Measurements from ENCODE around the gene EPO. TPM values are rescaled to one million over a fixed set of nuclear protein-coding genes. Genes with fewer than 3 reads are reported as not detected.

EPO gene
- total RNA-seq, 2 experiments from 2014 or later, result not detected

DNA sequence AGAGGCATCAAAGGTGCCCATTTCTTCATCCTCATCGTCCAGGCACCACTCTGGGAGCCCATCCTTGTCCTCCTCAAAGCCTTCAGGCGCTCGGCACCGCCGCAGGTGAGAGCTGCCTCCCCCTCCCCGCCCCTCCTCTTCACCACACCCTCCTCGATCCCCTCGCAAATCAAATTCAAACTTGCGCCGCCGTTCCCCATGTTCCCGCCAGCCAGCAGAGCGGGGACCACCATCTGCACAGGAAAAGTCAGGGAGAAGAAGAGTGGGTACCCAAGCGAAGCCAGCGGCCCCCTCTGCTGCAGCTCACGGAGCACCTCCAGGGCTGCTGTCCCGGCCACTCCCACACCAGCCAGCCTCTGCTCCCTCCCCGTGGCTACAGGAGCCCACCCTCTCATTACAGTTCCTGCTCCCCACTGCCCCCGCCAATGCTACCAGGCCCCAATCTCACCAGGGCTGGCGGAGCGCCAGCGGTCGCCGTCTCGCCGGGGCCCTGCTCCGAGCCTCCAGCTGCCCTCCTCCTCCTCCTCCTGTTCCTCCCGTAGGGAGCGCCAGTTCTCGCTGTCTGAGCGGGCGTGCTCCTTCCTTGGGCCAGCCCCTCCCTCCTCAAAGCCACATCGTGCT, 34.0 kb upstream of the EPO start:
- Mint-ChIP-seq H3K27ac (no peak overlapping the region), H3K27me3 (no peaks in the 10 kb centered on the region), H3K9me3 (ENCODE audit: low read depth) (no peaks in the 10 kb centered on the region), H3K4me3 (no peak overlapping the region), H3K36me3 (peaks cover 5% of the 10 kb centered on the region), H3K4me1 (peaks cover 5% of the 10 kb centered on the region)
- CTCF ChIA-PET, result interaction anchor here (1.7 kb wide), 1 partner anchor 9 kb away, joined by 3 read pairs; no protein-coding TSS in a partner anchor
- DNase-seq (no peak), ATAC-seq (no peak)

DNA sequence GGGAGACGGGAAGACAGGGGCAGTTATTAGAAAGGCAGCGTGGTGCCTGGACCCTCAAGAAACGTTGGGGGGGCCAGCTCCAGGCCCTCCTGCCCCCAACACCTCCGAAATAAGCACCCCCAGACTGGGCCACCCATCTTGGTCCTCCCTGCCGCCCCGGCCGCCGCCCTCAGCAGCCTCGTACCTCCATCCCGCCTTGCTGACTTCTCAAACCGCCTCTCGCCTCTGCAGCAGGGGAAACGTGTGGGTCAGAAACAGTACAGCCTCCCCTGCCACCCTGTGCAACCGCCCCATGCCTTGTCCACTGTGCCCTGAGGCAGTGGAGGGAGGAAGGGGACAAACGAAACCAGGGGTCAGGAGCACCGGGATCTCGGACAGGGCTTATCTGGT, 33.5 kb upstream of the EPO start:
- H3K27ac Mint-ChIP-seq, result no peak overlapping the region
- peaks cover 6% of the 10 kb centered on the region for H3K4me1 Mint-ChIP-seq
- no peaks in the 10 kb centered on the region for H3K9me3 Mint-ChIP-seq (ENCODE audit: low read depth)
- DNase-seq (no peak), ATAC-seq (no peak)
- CTCF ChIA-PET, result interaction anchor here (1.2 kb wide), 1 partner anchor 19 kb away, joined by 4 read pairs; the partner anchor contains the start of gene POP7
- no peak overlapping the region for H3K4me3 Mint-ChIP-seq
- H3K27me3 Mint-ChIP-seq, result no peaks in the 10 kb centered on the region
- H3K36me3 Mint-ChIP-seq, result peaks cover 7% of the 10 kb centered on the region

DNA sequence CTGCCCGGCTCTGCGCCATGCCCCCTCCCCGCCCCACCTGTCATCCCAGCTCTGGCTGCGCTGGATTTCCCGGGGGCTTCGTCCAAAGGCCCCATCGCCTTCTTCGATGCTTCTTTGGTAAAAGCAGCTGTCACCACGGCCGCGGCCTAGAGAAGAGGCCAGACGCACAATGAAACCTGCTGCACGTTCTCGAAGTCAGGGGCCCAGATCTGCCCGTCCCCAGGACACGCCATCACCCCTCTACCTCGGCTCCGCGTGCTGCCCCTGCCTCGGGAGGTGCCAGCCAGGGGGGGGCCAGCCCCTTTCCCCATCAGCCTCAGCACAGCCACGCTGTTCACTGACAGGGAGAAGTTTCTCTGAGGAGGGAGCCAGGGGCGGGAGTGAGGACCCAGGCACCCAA, 33.0 kb upstream of the EPO start:
- Mint-ChIP-seq H3K4me1 (peaks cover 10% of the 10 kb centered on the region), H3K36me3 (peaks cover 8% of the 10 kb centered on the region), H3K9me3 (ENCODE audit: low read depth) (no peaks in the 10 kb centered on the region), H3K4me3 (no peak overlapping the region), H3K27me3 (no peaks in the 10 kb centered on the region), H3K27ac (no peak overlapping the region)
- DNase-seq (no peak), ATAC-seq (no peak)
- CTCF ChIA-PET, result interaction anchor here (1.2 kb wide), 1 partner anchor 19 kb away, joined by 4 read pairs; the partner anchor contains the start of gene POP7

DNA sequence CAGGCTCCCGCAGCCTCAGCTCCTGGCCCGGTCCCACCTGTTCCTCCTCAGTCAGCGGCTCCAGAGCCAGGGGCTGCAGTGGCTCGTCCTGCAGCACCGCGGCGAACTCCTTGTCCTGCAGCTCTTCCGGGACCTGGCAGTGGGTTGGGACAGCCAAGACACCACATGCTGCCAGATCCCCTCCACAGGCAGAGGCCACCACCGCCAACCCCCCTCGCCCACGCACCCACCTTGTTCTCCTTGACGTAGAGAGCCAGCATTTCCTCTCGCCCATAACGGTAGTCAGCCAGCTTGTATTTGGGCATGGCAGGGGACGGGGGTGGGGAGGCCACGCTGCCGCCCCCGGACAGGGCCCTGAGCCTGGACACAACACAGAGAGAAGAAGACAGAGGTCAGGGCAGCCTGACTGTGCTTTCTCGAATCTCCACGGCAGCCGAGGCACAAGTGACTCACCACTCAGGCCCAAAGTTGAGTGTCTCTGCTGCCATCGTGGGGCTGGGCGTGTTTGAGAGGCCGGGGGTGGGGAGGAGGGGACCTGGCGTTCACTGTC, 32.4 kb upstream of the EPO start:
- Mint-ChIP-seq H3K36me3 (peaks cover 8% of the 10 kb centered on the region), H3K27ac (no peak overlapping the region), H3K27me3 (no peaks in the 10 kb centered on the region), H3K4me3 (no peak overlapping the region), H3K4me1 (peaks cover 16% of the 10 kb centered on the region), H3K9me3 (ENCODE audit: low read depth) (no peaks in the 10 kb centered on the region)
- no peak for ATAC-seq
- no peak for DNase-seq
- CTCF ChIA-PET, result interaction anchor here (0.5 to 1.2 kb wide), 2 partner anchors 18 to 75 kb away, joined by 3 to 4 read pairs; partner anchors contain the start of gene POP7

DNA sequence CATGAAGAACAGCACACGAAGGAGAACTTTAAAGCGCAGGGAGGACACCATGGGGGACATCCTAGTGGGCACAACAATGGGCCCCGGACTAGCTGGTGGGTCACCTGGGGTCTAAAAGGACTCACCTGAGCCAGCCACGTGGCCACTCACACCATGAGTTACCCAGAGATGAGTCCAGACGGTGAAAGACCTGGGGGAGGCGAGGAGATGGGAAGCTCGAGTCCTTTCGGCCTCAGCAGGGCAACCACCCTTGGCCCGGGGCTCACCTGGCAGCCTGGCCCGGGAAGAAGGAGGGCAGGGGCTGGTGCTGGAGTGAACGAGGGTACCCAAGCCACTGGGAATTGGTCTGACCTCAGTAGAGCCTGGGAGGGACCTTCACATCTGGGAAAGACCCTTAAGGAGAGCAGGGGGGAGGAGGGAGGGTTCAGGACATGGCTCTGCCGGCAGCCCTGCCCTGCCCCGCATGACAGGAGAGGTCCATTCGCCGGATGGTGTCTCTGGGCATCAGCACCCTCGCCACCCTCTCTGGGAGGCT, 31.9 kb upstream of the EPO start:
- H3K4me1 Mint-ChIP-seq, result peaks cover 20% of the 10 kb centered on the region
- no peak overlapping the region for H3K4me3 Mint-ChIP-seq
- DNase-seq (no peak), ATAC-seq (no peak)
- H3K9me3 Mint-ChIP-seq (ENCODE audit: low read depth), result no peaks in the 10 kb centered on the region
- CTCF ChIA-PET, result interaction anchor here (0.5 to 9.5 kb wide), 8 partner anchors 15 to 164 kb away, joined by 3 to 137 read pairs (median 25); partner anchors contain the start of genes GNB2, MOSPD3, POP7 and SLC12A9
- H3K36me3 Mint-ChIP-seq, result peaks cover 9% of the 10 kb centered on the region
- H3K27ac Mint-ChIP-seq, result peak overlapping the region; percentile 37
- no peaks in the 10 kb centered on the region for H3K27me3 Mint-ChIP-seq

DNA sequence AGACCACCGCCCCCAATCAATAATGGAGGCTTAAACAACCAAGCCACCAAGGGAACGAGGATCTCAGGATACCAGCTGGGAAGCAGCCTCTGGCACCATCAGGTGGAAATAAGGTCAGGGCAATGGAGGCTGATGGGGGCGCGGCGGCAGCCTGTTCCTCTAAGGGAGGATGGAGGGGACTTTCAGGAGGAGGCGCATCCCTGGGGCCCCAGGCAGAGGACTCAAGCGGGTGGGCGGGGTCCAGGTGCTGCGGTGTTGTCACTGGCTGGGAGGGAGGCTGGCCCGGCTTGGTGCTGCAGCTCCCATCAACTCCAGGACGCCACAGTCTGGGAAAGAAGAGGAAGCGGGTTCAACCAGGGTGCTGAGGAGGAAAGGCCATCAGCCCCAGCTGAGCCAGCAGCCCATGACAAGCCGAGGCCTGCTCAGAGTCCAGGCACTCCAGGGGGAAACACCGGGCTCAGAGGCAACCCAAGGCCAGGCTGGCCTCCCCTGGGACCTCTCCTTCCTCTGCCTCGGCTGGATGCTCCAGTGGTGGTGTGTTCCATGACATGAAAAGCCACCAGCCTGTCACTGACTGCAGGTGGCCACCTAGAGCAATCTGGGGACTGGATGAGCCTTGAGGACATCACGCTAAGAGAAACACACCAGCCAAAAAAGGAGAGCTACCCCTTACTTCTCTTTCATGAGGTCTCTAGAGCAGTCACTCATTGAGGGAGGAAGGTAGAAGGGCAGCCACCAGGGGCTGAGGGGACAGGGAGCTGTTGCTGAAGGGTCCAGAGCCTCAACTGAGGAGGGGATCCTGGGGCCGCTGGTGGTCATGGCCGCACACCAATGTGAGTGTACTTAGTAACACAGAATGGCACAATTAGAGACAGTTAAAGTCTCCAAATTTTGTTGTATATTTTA, 30.8 kb upstream of the EPO start:
- Mint-ChIP-seq H3K9me3 (ENCODE audit: low read depth) (no peaks in the 10 kb centered on the region), H3K27me3 (no peaks in the 10 kb centered on the region), H3K27ac (no peak overlapping the region), H3K4me3 (no peak overlapping the region), H3K4me1 (peaks cover 20% of the 10 kb centered on the region), H3K36me3 (peaks cover 9% of the 10 kb centered on the region)
- DNase-seq (no peak), ATAC-seq (no peak)
- CTCF ChIA-PET, result interaction anchor here (0.7 to 9.5 kb wide), 12 partner anchors 10 to 163 kb away, joined by 3 to 137 read pairs (median 14); partner anchors contain the start of genes GNB2, MOSPD3, POP7 and SLC12A9

DNA sequence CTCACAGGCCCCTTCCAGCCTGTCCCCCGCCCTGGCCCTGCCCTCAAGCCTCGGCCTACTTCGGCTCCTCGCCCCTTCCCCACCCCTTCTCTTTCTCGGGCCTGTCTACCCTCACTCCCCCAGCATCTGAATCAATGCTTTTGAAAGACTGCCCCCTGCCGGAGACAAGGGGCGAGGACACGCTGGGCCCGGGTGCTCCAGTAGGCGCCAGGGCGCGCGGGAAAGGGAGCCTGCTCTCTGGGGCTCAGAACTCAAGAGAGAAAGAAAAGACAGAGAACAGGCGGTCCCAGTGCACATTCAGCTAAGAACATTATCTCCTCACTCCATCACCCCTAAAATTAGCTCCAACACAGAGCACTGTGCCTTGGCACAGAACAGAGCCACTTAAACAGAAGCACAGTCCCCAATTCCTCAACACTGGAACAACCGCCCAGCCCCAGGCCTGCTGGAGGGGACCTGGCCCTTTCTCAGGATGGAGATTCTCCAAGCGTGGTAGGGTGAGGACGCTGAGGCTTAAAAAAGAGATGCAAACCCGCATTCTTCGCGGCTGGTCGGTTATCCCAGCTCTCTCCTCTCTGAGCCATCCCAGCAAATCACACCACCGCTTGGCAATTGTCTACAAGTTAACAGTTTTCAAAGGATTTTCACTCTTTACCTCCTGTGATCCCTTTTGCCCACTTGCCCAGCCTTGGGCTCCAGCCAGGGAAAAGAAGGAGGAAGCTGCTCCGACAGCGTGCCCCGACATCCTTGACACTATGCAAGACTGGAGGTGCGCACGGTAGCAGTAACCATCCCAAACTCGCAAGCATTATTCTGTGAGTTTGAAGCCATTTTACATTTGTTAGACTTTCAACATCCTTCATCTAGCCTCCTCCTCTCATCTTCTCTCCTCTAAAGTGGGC, 28.3 kb upstream of the EPO start:
- Mint-ChIP-seq H3K36me3 (peaks cover 5% of the 10 kb centered on the region), H3K4me1 (peaks cover 28% of the 10 kb centered on the region), H3K4me3 (peak overlapping the region; percentile 96), H3K27ac (peak overlapping the region; percentile 71), H3K9me3 (ENCODE audit: low read depth) (no peaks in the 10 kb centered on the region), H3K27me3 (peaks cover 13% of the 10 kb centered on the region)
- DNase-seq (peak; percentile 86), ATAC-seq (peak; percentile 76)
- CTCF ChIA-PET, result interaction anchor here (0.6 to 9.5 kb wide), 36 partner anchors 12 to 254 kb away, joined by 3 to 137 read pairs (median 5); partner anchors contain the start of genes FBXO24, GNB2, LRCH4 and MOSPD3

DNA sequence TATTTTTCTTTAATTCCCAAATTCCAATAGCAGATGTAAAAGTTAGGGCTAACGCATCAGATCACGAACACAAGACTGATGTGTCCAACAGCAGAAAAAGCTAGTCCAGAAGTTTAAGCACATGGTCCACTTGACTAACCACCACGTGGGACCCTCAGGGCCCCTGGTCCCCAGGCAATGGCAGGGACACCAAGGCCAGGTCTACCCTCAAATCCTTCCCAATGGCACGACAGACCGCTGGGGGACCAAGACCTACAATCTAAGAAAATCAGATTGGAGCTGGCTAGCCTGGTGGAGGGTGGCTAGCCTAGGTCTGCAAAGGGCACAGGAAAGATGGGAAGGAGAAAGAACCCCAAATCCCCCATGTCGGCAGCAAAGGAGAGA, 27.7 kb upstream of the EPO start:
- no peaks in the 10 kb centered on the region for H3K9me3 Mint-ChIP-seq (ENCODE audit: low read depth)
- H3K27me3 Mint-ChIP-seq, result peaks cover 17% of the 10 kb centered on the region
- no peak overlapping the region for H3K27ac Mint-ChIP-seq
- peaks cover 5% of the 10 kb centered on the region for H3K36me3 Mint-ChIP-seq
- H3K4me1 Mint-ChIP-seq, result peaks cover 28% of the 10 kb centered on the region
- no peak for DNase-seq
- no peak for ATAC-seq
- CTCF ChIA-PET, result interaction anchor here (1.0 to 9.5 kb wide), 28 partner anchors 11 to 255 kb away, joined by 3 to 137 read pairs (median 6); partner anchors contain the start of genes FBXO24, GNB2, LRCH4 and MOSPD3
- H3K4me3 Mint-ChIP-seq, result peak overlapping the region; percentile 96

DNA sequence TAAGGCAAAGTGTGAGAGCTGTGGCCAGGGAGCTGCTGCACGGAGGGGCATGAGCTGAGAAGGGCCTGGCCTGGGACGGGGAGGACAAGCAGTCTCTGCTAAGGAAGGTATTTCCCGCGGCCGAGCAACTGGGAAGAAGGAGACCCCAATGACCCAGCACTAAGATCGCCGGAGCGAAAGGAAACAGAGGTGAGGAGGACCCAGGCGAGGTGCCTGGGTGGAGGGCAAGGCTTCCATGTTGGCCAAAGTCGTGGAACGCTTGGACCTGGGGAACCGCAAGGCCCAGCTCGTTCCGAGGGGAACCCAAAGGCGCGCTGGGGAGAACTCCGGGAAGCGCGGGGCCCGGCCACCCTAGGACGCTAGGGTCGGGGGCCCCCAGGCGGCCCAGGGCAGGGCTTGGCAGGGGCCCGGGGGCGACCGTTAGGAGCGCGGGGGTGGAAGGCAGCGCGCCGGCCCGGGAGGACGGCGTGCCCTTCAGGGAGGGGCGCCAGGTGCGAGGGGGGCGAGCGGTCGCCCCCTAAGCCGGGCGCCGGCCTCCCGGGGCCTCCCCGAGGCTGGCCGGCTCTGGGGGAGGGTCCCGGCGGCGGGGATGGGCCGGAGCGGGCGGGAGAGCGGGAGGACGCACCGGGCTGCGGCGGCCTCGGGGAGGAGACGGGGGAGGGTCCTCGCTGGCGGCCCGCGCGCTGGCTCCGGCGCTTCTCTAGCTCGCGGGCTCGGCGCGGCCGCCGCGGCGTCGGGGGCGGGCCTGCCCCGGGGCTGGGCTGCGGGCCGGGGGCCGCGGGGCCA, 26.8 kb upstream of the EPO start:
- DNase-seq, result no peak
- peak; percentile 60 for ATAC-seq
- Mint-ChIP-seq H3K9me3 (ENCODE audit: low read depth) (no peaks in the 10 kb centered on the region), H3K4me3 (peak overlapping the region; percentile 96), H3K4me1 (peaks cover 28% of the 10 kb centered on the region), H3K36me3 (peaks cover 5% of the 10 kb centered on the region), H3K27ac (peak overlapping the region; percentile 74), H3K27me3 (peaks cover 17% of the 10 kb centered on the region)
- CTCF ChIA-PET, result interaction anchor here (1.0 to 9.5 kb wide), 22 partner anchors 10 to 256 kb away, joined by 3 to 137 read pairs (median 10); partner anchors contain the start of genes FBXO24, GNB2, LRCH4 and MOSPD3

DNA sequence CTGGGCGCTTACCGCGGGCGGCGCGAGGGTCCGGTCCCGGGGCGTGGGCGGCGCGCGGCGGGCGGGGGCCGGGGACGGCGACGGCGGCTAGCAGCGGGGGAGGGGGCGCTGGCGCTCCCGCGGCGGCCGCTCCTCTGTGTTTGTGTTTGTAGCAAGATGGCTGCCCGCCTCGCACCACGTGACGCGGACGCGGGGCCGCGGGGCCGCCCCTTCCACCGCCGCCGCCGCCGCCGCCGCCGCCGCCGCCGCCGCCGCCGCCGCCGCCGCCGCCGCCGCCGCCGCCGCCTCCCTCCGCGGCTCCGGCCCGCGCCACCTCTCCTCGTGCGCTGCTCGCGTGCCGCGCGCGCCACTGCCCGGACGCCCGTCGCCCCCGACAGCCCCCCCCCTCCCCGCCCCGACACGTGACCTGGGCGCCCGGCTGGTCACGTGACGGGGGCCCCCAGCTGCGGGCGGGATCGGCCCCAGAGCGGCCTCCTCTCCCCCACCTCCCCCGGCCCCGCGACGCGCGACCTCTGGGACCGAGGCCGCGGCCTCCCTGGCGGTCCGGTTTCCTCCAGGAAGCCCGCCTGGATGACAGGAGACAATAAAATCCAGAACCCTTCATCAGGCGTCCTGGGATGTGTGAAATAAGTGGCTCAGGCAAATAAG, 26.0 kb upstream of the EPO start, which contains the start of gene GIGYF1:
TSS of gene GIGYF1 (minus strand) at position 153 of the 648 bp plus-strand sequence. CDS start 6,012 bp downstream, outside the sequence.
- no peaks in the 10 kb centered on the region for H3K9me3 Mint-ChIP-seq (ENCODE audit: low read depth)
- peak within 1 kb of the TSS; percentile 74 for H3K27ac Mint-ChIP-seq
- CTCF ChIA-PET, result interaction anchor here (1.0 to 9.5 kb wide), 8 partner anchors 10 to 158 kb away, joined by 4 to 137 read pairs (median 45); partner anchors contain the start of genes MOSPD3, POP7 and SLC12A9
- peaks cover 27% of the 10 kb centered on the region for H3K4me1 Mint-ChIP-seq
- peak; percentile 75 for ATAC-seq
- H3K4me3 Mint-ChIP-seq, result peak within 1 kb of the TSS; percentile 96
- peaks cover 5% of the 10 kb centered on the region for H3K36me3 Mint-ChIP-seq
- peaks cover 21% of the 10 kb centered on the region for H3K27me3 Mint-ChIP-seq
- peak; percentile 73 for DNase-seq

DNA sequence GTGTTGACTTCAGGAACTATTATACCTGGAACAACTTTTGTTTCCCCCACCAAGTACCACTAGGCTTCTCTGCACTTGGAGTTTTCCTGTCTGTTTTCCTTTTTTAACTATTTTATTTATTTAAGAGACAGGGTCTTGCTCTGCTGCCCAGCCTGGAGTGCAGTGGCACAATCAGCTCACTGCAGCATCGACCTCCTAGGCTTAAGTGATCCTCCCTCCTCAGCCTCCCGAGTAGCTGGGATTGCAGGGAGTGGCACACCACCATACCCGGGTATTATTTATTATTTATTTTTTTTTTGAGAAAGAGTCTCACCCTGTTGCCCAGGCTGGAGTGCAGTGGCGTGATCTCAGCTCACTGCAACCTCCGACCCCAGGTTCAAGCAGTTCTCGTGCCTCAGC, 24.1 kb upstream of the EPO start:
- ATAC-seq (no peak), DNase-seq (no peak)
- Mint-ChIP-seq H3K4me1 (peaks cover 27% of the 10 kb centered on the region), H3K36me3 (peaks cover 5% of the 10 kb centered on the region), H3K27ac (no peak overlapping the region), H3K4me3 (peak overlapping the region; percentile 14), H3K9me3 (ENCODE audit: low read depth) (no peaks in the 10 kb centered on the region), H3K27me3 (peaks cover 29% of the 10 kb centered on the region)
- CTCF ChIA-PET, result interaction anchor here (1.0 to 9.5 kb wide), 6 partner anchors 8 to 157 kb away, joined by 3 to 137 read pairs (median 4); partner anchors contain the start of genes FBXO24, LRCH4, MOSPD3 and POP7

Data from activated CD8-positive, alpha-beta memory T cell treated with anti-CD3 and anti-CD28 coated beads, Interleukin-2, amount 10 ng/mL, durations not matched to agents 7 days and 5 days (primary cell).